B cell (primary cell): ENCODE data around the gene JARID2. TPM values are rescaled to one million over a fixed set of nuclear protein-coding genes. Genes with fewer than 3 reads are reported as not detected.

Source experiments
- ATAC-seq: fragments of 200-7000 bp; cut with Tn5 transposase; one replicate; pipeline ENCODE4 v1.10.0; 2021; ENCODE audit warnings: low read depth, mild to moderate bottlenecking, moderate number of reproducible peaks, moderate library complexity
- CTCF ChIA-PET: fragments of 350-600 bp; sonication (Branson Sonifier 250); formaldehyde crosslinking; loops from one replicate; lab custom pipeline; 2021; ENCODE audit warnings: antibody characterized with exemption, inconsistent platforms; lab: Charles Lee
- POLR2A ChIA-PET: fragments of 350-600 bp; sonication (Branson Sonifier 250); formaldehyde crosslinking; loops from one replicate; lab custom pipeline; 2021; ENCODE audit warnings: antibody characterized with exemption; lab: Charles Lee
- DNase-seq: peaks from one replicate; pipeline ENCODE4 v3.0.0; 2013
- H2AFZ ChIP-seq: 2 replicates; pipeline ENCODE4 v1.6.1; 2012; ENCODE audit warnings: mild to moderate bottlenecking, low read depth, low read length; ENCODE audit not compliant: insufficient read depth, poor library complexity, severe bottlenecking
- H3K27ac ChIP-seq, 2 donors: 1 replicate in 1 of 2; 2 replicates in 1 of 2; pipeline ENCODE4 v1.5.1; 2012 to 2013; ENCODE audit warnings: low read length in 2 of 2, mild to moderate bottlenecking in 2 of 2, moderate library complexity in 1 of 2
- H3K27me3 ChIP-seq, 4 experiments: fragments of 200-600 bp in 1 of 4; sonication (generic) in 1 of 4; replicated peaks in 1 of 4; 1 replicate in 2 of 4; 2 replicates in 2 of 4; pipeline versions ENCODE4 v1.6.1 to v1.7.0; 2013 to 2016; ENCODE audit warnings: low read length in 3 of 4, mild to moderate bottlenecking in 2 of 4, mixed read lengths in 1 of 4, moderate library complexity in 1 of 4; ENCODE audit not compliant: insufficient read depth in 4 of 4, control insufficient read depth in 3 of 4; ENCODE audit errors: control extremely low read depth in 1 of 4
- H3K36me3 ChIP-seq, 2 experiments: replicated peaks in 1 of 2; 1 replicate in 1 of 2; 2 replicates in 1 of 2; pipeline versions ENCODE4 v1.6.1 to v1.7.1; 2013; ENCODE audit warnings: low read length in 1 of 2; ENCODE audit not compliant: insufficient read depth in 2 of 2, control insufficient read depth in 1 of 2; ENCODE audit errors: control extremely low read depth in 1 of 2, extremely low read depth in 1 of 2
- H3K4me1 ChIP-seq, 2 donors: fragments of 200-600 bp in 1 of 2; sonication (generic) in 1 of 2; 1 replicate in 1 of 2; 2 replicates in 1 of 2; pipeline versions ENCODE4 v1.5.1 to v1.6.1; 2013 to 2017; ENCODE audit warnings: low read length in 2 of 2; ENCODE audit not compliant: control insufficient read depth in 2 of 2, insufficient read depth in 2 of 2
- H3K4me2 ChIP-seq: replicated peaks from 2 replicates; pipeline ENCODE3; 2012; ENCODE audit warnings: mild to moderate bottlenecking, low read depth, low read length; ENCODE audit not compliant: poor library complexity, severe bottlenecking
- H3K4me3 ChIP-seq, 5 experiments: fragments of 200-600 bp in 1 of 5; sonication (generic) in 1 of 5; 1 replicate in 3 of 5; 2 replicates in 2 of 5; pipeline versions ENCODE4 v1.5.1 to v1.7.0; 2011 to 2016; ENCODE audit warnings: low read length in 4 of 5, mild to moderate bottlenecking in 4 of 5, low read depth in 2 of 5, control low read depth in 1 of 5, moderate library complexity in 1 of 5; ENCODE audit not compliant: insufficient read depth in 1 of 5; ENCODE audit errors: control extremely low read depth in 1 of 5, extremely low read depth in 1 of 5
- H3K79me2 ChIP-seq: fragments of 200-600 bp; sonication (generic); one replicate; pipeline ENCODE4 v1.6.0; 2016; ENCODE audit warnings: low read length; ENCODE audit not compliant: control insufficient read depth, insufficient read depth
- H3K9ac ChIP-seq: fragments of 200-600 bp; sonication (generic); 2 replicates; pipeline ENCODE4 v1.6.1; 2017; ENCODE audit warnings: mild to moderate bottlenecking, low read length, moderate library complexity
- H3K9me3 ChIP-seq, 3 donors: one replicate each; pipeline versions ENCODE4 v1.6.1 to v1.7.1; 2013; ENCODE audit warnings: low read length in 2 of 3; ENCODE audit not compliant: control insufficient read depth in 2 of 3, insufficient read depth in 1 of 3; ENCODE audit errors: control extremely low read depth in 1 of 3
- H4K20me1 ChIP-seq: 2 replicates; pipeline ENCODE4 v1.6.0; 2012; ENCODE audit warnings: mild to moderate bottlenecking, low read length; ENCODE audit not compliant: insufficient read depth, control insufficient read depth, poor library complexity, severe bottlenecking
- H3K27ac Mint-ChIP-seq: one replicate; pipeline ENCODE4 v1.8.0; 2021; ENCODE audit warnings: mixed read lengths
- H3K27me3 Mint-ChIP-seq: one replicate; pipeline ENCODE4 v1.8.0; 2021; ENCODE audit warnings: mixed read lengths
- H3K4me1 Mint-ChIP-seq: one replicate; pipeline ENCODE4 v1.8.0; 2021; ENCODE audit warnings: mixed read lengths
- H3K4me3 Mint-ChIP-seq: one replicate; pipeline ENCODE4 v1.8.0; 2021; ENCODE audit warnings: mixed read lengths
- H3K9me3 Mint-ChIP-seq: one replicate; pipeline ENCODE4 v1.8.0; 2022; ENCODE audit warnings: mixed read lengths; ENCODE audit not compliant: insufficient read depth
- EZH2 ChIP-seq: IDR thresholded peaks from 2 replicates; pipeline ENCODE4 v1.6.1; 2012; ENCODE audit warnings: borderline replicate concordance, low read depth, mild to moderate bottlenecking, moderate library complexity, low read length; ENCODE audit not compliant: insufficient read depth, poor library complexity, severe bottlenecking
- WGBS: methylation state at CpG from one replicate; pipeline ENCODE4 v1.1.5; 2013; ENCODE audit warnings: missing lambda C conversion rate; ENCODE audit not compliant: insufficient coverage; 5-methylcytosine and 5-hydroxymethylcytosine counted together
- intact Hi-C: fragments of 100-400 bp; cut with micrococcal nuclease; formaldehyde crosslinking; loops from one replicate; pipeline ENCODE4 v1.10.0; 2022
- polyA plus RNA-seq: library from polyadenylated mRNA; depleted of rRNA; stranded (reverse); fragments of >200 nt; gene quantifications from 2 replicates; pipeline ENCODE4 v1.2.3, GENCODE V29; 2012
- total RNA-seq, 2 donors: library from RNA; stranded (reverse); fragments of 120-200 nt in 1 of 2; gene quantifications; 1 replicate in 1 of 2; 2 replicates in 1 of 2; pipeline versions ENCODE4 v1.2.3 to v1.2.4, GENCODE V29; 2013 to 2022
- TF ChIP-seq, protein P1 (sequence below): fragments of 200-600 bp; IDR thresholded peaks from one replicate; pipeline ENCODE4 v1.8.0; 2022; ENCODE audit warnings: antibody characterized with exemption, mild to moderate bottlenecking

Gene JARID2
- total and polyA plus RNA-seq, 2 donors (not counting 1 experiment from before 2014, with no cell fraction given), result 11.0 to 58.1 TPM

DNA sequence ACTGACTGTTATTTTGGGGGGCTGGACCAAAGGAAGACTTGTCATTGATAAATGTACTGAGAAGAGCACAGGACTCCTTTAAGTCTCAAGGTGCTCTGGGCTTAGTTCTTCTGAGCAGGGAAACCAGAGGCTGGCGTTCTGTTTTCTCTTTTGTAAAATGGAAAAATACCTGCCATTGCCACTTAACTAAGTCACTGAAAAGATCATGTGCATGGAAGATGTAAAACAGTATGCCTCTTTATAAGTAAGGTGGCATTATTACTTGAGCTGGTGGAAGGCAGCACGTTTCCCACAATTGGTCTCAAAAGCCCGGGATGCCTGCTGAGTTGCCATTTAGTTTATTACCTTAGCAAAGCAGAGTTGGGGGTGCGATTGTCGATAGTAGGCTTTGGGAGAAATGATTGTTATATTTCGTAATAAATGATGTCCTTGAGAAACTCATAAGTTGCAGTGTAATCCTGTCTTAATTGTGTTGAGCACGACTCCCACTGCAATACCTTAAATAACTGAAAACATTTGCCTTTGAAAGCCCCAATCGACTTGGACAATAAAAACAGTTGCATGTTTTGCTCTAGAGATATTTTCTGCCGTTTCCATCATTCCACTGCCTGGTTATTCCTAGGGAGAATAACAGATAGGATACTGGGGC is 3.6 kb downstream of the JARID2 start:
- Histone ChIP-seq H3K36me3 (no peaks in the 10 kb centered on the region), H3K4me1 (peaks cover 34 to 46% of the 10 kb centered on the region in 2 donors), H3K9me3 (no peaks in the 10 kb centered on the region), H4K20me1 (no peaks in the 10 kb centered on the region), H3K27ac (peak overlapping the region; percentile 82 to 94), H2AFZ (peak overlapping the region; percentile 50), H3K9ac (peak overlapping the region; percentile 69), H3K4me2 (peak overlapping the region; percentile 85), H3K79me2 (peaks cover 66% of the 10 kb centered on the region), H3K27me3 (no peaks in the 10 kb centered on the region), H3K4me3 (peak overlapping the region; percentile 62 to 89 (median 73))
- Mint-ChIP-seq H3K4me3 (peak overlapping the region; percentile 98), H3K27me3 (no peaks in the 10 kb centered on the region), H3K9me3 (no peaks in the 10 kb centered on the region), H3K4me1 (peaks cover 58% of the 10 kb centered on the region), H3K27ac (peak overlapping the region; percentile 99)
- no peak for ATAC-seq
- no peak for TF ChIP-seq EZH2
- TF ChIP-seq, protein P1, sequence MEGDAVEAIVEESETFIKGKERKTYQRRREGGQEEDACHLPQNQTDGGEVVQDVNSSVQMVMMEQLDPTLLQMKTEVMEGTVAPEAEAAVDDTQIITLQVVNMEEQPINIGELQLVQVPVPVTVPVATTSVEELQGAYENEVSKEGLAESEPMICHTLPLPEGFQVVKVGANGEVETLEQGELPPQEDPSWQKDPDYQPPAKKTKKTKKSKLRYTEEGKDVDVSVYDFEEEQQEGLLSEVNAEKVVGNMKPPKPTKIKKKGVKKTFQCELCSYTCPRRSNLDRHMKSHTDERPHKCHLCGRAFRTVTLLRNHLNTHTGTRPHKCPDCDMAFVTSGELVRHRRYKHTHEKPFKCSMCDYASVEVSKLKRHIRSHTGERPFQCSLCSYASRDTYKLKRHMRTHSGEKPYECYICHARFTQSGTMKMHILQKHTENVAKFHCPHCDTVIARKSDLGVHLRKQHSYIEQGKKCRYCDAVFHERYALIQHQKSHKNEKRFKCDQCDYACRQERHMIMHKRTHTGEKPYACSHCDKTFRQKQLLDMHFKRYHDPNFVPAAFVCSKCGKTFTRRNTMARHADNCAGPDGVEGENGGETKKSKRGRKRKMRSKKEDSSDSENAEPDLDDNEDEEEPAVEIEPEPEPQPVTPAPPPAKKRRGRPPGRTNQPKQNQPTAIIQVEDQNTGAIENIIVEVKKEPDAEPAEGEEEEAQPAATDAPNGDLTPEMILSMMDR, result no peak
- 15% methylated on average over 2 of the region's 9 CpGs for WGBS
- intact Hi-C loops, result loop anchor here (5.0 kb wide), 5 partner anchors 78 to 1632 kb away; partner anchors contain the start of genes CD83 and NOL7
- POLR2A ChIA-PET, result interaction anchor here (1.3 kb wide), 1 partner anchor 11 kb away, joined by 4 read pairs; no protein-coding TSS in a partner anchor
- CTCF ChIA-PET, result interaction anchor here (0.6 to 2.0 kb wide), 5 partner anchors 10 to 1183 kb away, joined by 3 to 8 read pairs (median 3); no protein-coding TSS in a partner anchor
- DNase-seq, result no peak
